Coronary artery (tissue), 2 donors: ENCODE results near the gene PARP8.

Source experiments
- DNase-seq: peaks from one replicate; pipeline ENCODE4 v3.0.0-alpha.2; 2017; ENCODE audit warnings: low spot score
- H3K27ac ChIP-seq, 2 donors: fragments of 200-600 bp; sonication (generic); one replicate each; pipeline ENCODE4 v1.5.1; 2016 to 2019
- H3K4me3 ChIP-seq: fragments of 200-600 bp; sonication (generic); 2 replicates; pipeline ENCODE4 v1.5.1; 2016; ENCODE audit warnings: mild to moderate bottlenecking, moderate library complexity
- CTCF ChIP-seq: fragments of 200-600 bp; sonication (generic); IDR thresholded peaks from one replicate; pipeline ENCODE4 v1.5.1; 2019; ENCODE audit warnings: antibody characterized with exemption

PARP8 gene

GRCh38 chr5:50836356-50836755 lies 169.9 kb downstream of the PARP8 start:
- DNase-seq = no peak
- Histone ChIP-seq H3K27ac (no peak overlapping the region), H3K4me3 (no peak overlapping the region)
- no peak for TF ChIP-seq CTCF

- no peak overlapping the region for H3K4me3 ChIP-seq
- TF ChIP-seq CTCF = no peak
- H3K27ac ChIP-seq = no peak overlapping the region
- no peak for DNase-seq
These were observed 173.0 kb downstream of the PARP8 start for GRCh38 chr5:50839472-50839871.

GRCh38 chr5:50843091-50843490 lies 176.7 kb downstream of the PARP8 start:
- Histone ChIP-seq H3K4me3 (no peak overlapping the region), H3K27ac (no peak overlapping the region)
- DNase-seq = no peak
- TF ChIP-seq CTCF = no peak

- no peak for TF ChIP-seq CTCF
- Histone ChIP-seq H3K27ac (no peak overlapping the region), H3K4me3 (no peak overlapping the region)
- no peak for DNase-seq
These were observed 179.8 kb downstream of the PARP8 start for GRCh38 chr5:50846261-50846660.

- DNase-seq = no peak
- TF ChIP-seq CTCF = no peak
These were observed 183.1 kb downstream of the PARP8 start for GRCh38 chr5:50849554-50849953.

GRCh38 chr5:50853151-50853550 lies 186.7 kb downstream of the PARP8 start:
- TF ChIP-seq CTCF = no peak
- DNase-seq = no peak
- no peak overlapping the region for H3K4me3 ChIP-seq
- no peak overlapping the region for H3K27ac ChIP-seq

More at GRCh38 chr5:50849554-50849953, 183.1 kb downstream of the PARP8 start:
- Histone ChIP-seq H3K4me3 (no peak overlapping the region), H3K27ac (no peak overlapping the region)

- H3K4me3 ChIP-seq = no peak overlapping the region
- DNase-seq = no peak
- H3K27ac ChIP-seq = no peak overlapping the region
- no peak for TF ChIP-seq CTCF
These were observed 187.6 kb downstream of the PARP8 start for GRCh38 chr5:50854082-50854481.
